Measurements from ENCODE around the gene MICALL2. TPM values are rescaled to one million over a fixed set of nuclear protein-coding genes. Genes with fewer than 3 reads are reported as not detected.

MICALL2 gene
- total RNA-seq, 1 experiment from 2014 or later = 15.7 TPM

- TF ChIP-seq ZNF423 (CRISPR knock-in tag; IDR thresholded peaks at IDR 0.05) (no peak), ZNF512 (CRISPR knock-in tag; IDR thresholded peaks at IDR 0.05; ENCODE audit: borderline replicate concordance) (no peak)
- TF ChIP-seq, protein P1, sequence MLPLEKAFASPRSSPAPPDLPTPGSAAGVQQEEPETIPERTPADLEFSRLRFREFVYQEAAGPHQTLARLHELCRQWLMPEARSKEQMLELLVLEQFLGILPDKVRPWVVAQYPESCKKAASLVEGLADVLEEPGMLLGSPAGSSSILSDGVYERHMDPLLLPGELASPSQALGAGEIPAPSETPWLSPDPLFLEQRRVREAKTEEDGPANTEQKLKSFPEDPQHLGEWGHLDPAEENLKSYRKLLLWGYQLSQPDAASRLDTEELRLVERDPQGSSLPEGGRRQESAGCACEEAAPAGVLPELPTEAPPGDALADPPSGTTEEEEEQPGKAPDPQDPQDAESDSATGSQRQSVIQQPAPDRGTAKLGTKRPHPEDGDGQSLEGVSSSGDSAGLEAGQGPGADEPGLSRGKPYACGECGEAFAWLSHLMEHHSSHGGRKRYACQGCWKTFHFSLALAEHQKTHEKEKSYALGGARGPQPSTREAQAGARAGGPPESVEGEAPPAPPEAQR (CRISPR knock-in tag; IDR thresholded peaks at IDR 0.05) = no peak
- TF ChIP-seq, protein P2, sequence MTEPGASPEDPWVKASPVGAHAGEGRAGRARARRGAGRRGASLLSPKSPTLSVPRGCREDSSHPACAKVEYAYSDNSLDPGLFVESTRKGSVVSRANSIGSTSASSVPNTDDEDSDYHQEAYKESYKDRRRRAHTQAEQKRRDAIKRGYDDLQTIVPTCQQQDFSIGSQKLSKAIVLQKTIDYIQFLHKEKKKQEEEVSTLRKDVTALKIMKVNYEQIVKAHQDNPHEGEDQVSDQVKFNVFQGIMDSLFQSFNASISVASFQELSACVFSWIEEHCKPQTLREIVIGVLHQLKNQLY (CRISPR knock-in tag; IDR thresholded peaks at IDR 0.05) = no peak
- no peaks in the 10 kb centered on the region for H3K9me3 Mint-ChIP-seq
- H3K36me3 Mint-ChIP-seq = peaks cover 37% of the 10 kb centered on the region
- no peak overlapping the region for H3K4me3 Mint-ChIP-seq
- peaks cover 9% of the 10 kb centered on the region for H3K4me1 Mint-ChIP-seq
- DNase-seq (ENCODE audit: low spot score) (no peak), ATAC-seq (no peak)
- ChIA-PET POLR2A (no interaction called here), CTCF (interaction anchor here (1.0 kb wide), 1 partner anchor 25 kb away, joined by 5 read pairs; no protein-coding TSS in a partner anchor)
- no peaks in the 10 kb centered on the region for H3K27me3 Mint-ChIP-seq (ENCODE audit: low read depth)
- no peak overlapping the region for H3K27ac Mint-ChIP-seq
Observed at GRCh38 chr7:1498370-1499305, 39.4 kb upstream of the MICALL2 start.

DNA sequence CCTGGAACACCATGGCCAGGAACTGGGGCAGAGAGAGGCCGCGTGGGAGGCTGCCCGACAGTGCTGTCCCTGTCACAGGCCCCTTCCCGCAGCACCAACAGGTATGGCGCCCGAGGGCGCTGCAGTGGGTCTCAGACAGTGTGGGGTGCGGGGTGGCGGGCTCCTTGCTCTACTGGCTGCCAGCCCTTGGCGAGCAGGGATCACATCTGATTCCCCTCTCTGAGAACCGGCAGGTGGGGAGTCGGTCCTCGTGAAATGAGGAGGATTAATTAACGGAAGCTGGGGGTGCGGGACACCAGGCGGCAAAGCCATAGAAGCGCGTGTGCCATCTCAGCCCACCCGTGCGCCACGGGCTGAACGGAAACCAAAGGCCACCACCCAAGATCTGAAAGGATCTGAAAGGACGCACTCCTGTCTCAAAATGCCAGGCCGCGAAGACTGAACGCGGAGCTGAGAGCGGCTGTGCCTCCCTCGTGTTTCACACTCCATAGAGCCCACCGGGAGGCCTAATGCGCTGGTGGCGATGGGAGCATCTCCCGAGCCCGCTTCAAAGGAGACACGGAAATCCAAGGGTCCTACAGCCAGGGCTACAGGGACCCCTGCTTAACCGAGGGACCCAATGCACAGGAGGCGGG, 38.1 kb upstream of the MICALL2 start:
- ChIA-PET CTCF (interaction anchor here (1.0 kb wide), 1 partner anchor 23 kb away, joined by 5 read pairs; no protein-coding TSS in a partner anchor), POLR2A (no interaction called here)
- ATAC-seq = no peak
- no peak for DNase-seq (ENCODE audit: low spot score)
- H3K4me1 Mint-ChIP-seq = 0 out of 2 replicates have a peak, but pooled peaks cover under 1% of the 10 kb centered on the region
- peaks cover 35% of the 10 kb centered on the region for H3K36me3 Mint-ChIP-seq
- TF ChIP-seq NR2C2 (CRISPR knock-in tag; IDR thresholded peaks at IDR 0.05) = no peak
- no peak for TF ChIP-seq FOXJ3 (CRISPR knock-in tag; IDR thresholded peaks at IDR 0.05; ENCODE audit: borderline replicate concordance)
- no peak for TF ChIP-seq ZNF671 (CRISPR knock-in tag; IDR thresholded peaks at IDR 0.05)
- no peak for TF ChIP-seq ATF3 (CRISPR knock-in tag; conservative IDR thresholded peaks at IDR 0.05)
- TF ChIP-seq, protein P3, sequence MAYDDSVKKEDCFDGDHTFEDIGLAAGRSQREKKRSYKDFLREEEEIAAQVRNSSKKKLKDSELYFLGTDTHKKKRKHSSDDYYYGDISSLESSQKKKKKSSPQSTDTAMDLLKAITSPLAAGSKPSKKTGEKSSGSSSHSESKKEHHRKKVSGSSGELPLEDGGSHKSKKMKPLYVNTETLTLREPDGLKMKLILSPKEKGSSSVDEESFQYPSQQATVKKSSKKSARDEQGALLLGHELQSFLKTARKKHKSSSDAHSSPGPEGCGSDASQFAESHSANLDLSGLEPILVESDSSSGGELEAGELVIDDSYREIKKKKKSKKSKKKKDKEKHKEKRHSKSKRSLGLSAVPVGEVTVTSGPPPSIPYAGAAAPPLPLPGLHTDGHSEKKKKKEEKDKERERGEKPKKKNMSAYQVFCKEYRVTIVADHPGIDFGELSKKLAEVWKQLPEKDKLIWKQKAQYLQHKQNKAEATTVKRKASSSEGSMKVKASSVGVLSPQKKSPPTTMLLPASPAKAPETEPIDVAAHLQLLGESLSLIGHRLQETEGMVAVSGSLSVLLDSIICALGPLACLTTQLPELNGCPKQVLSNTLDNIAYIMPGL (CRISPR knock-in tag; IDR thresholded peaks at IDR 0.05) = no peak
- H3K9me3 Mint-ChIP-seq = no peaks in the 10 kb centered on the region
- no peaks in the 10 kb centered on the region for H3K27me3 Mint-ChIP-seq (ENCODE audit: low read depth)
- H3K27ac Mint-ChIP-seq = no peak overlapping the region
- H3K4me3 Mint-ChIP-seq = no peak overlapping the region

- Mint-ChIP-seq H3K36me3 (peaks cover 35% of the 10 kb centered on the region), H3K27me3 (ENCODE audit: low read depth) (no peaks in the 10 kb centered on the region), H3K27ac (no peak overlapping the region), H3K9me3 (no peaks in the 10 kb centered on the region), H3K4me3 (no peak overlapping the region), H3K4me1 (no peaks in the 10 kb centered on the region)
- no peak for DNase-seq (ENCODE audit: low spot score)
- ChIA-PET POLR2A (no interaction called here), CTCF (no interaction called here)
- no peak for ATAC-seq
- no peak for TF ChIP-seq ZNF138 (CRISPR knock-in tag; conservative IDR thresholded peaks at IDR 0.05)
- TF ChIP-seq SOX15 (CRISPR knock-in tag; IDR thresholded peaks at IDR 0.05) = no peak
- TF ChIP-seq CREM (CRISPR knock-in tag; IDR thresholded peaks at IDR 0.05) = no peak
- no peak for TF ChIP-seq NR2C2 (CRISPR knock-in tag; IDR thresholded peaks at IDR 0.05)
- no peak for TF ChIP-seq PRRX2 (CRISPR knock-in tag; IDR thresholded peaks at IDR 0.05)
Observed at GRCh38 chr7:1496531-1497292, 37.4 kb upstream of the MICALL2 start.
